SK-N-SH (cell line): ENCODE measurements around the gene ASAP2. TPM values are rescaled to one million over a fixed set of nuclear protein-coding genes. Genes with fewer than 3 reads are reported as not detected.

Experiments used
- CTCF ChIA-PET: fragments of 300-600, 350-600 bp; formaldehyde crosslinking; extraction: SDS; loops from one replicate; lab custom pipeline; 2021; lab: Yijun Ruan, JAX
- POLR2A ChIA-PET: fragments of 350-600 bp; sonication (Branson Sonifier 250); formaldehyde crosslinking; extraction: SDS; loops from one replicate; lab custom pipeline; 2020; ENCODE audit warnings: antibody characterized with exemption, inconsistent platforms; lab: Yijun Ruan, JAX
- DNase-seq: peaks from one replicate; pipeline ENCODE4 v3.0.0; 2012
- H2AFZ ChIP-seq: fragments of 200-600 bp; sonication (generic); 2 replicates; pipeline ENCODE4 v1.8.1; 2016; ENCODE audit warnings: antibody characterized with exemption, mild to moderate bottlenecking, low read depth
- H3F3A ChIP-seq: fragments of 200-600 bp; sonication (generic); replicated peaks from 2 replicates; pipeline ENCODE3; 2016; ENCODE audit warnings: antibody characterized with exemption, mild to moderate bottlenecking; ENCODE audit not compliant: insufficient read depth
- H3K27ac ChIP-seq, 2 experiments: fragments of 200-500 bp in 1 of 2; fragments of 200-600 bp in 1 of 2; sonication (Bioruptor generic) in 1 of 2; sonication (generic), shearing (Covaris generic) in 1 of 2; 2 replicates each; pipeline versions ENCODE4 v1.5.1 to v1.6.1; 2014 to 2016; ENCODE audit warnings: low read depth in 2 of 2, inconsistent platforms in 1 of 2, low read length in 1 of 2, mild to moderate bottlenecking in 1 of 2, mixed read lengths in 1 of 2
- H3K27me3 ChIP-seq: fragments of 200-600 bp; sonication (generic), shearing (Covaris generic); 2 replicates; pipeline ENCODE4 v1.6.1; 2016; ENCODE audit warnings: mixed run types; ENCODE audit not compliant: insufficient read depth
- H3K36me3 ChIP-seq, 2 experiments: fragments of 200-500 bp in 1 of 2; fragments of 200-600 bp in 1 of 2; sonication (Bioruptor generic) in 1 of 2; sonication (generic) in 1 of 2; replicated peaks in 1 of 2; 2 replicates each; pipeline versions ENCODE3 to v1.5.1; 2014 to 2016; ENCODE audit warnings: low read length in 1 of 2, mild to moderate bottlenecking in 1 of 2; ENCODE audit not compliant: insufficient read depth in 2 of 2, control insufficient read depth in 1 of 2
- H3K4me1 ChIP-seq, 2 experiments: fragments of 200-500 bp in 1 of 2; fragments of 200-600 bp in 1 of 2; sonication (Bioruptor generic) in 1 of 2; sonication (generic), shearing (Covaris generic) in 1 of 2; 2 replicates each; pipeline versions ENCODE4 v1.5.1 to v1.6.1; 2014 to 2016; ENCODE audit warnings: low read depth in 1 of 2, low read length in 1 of 2, mixed run types in 1 of 2; ENCODE audit not compliant: insufficient read depth in 2 of 2, control insufficient read depth in 1 of 2
- H3K4me2 ChIP-seq: fragments of 200-600 bp; sonication (generic), shearing (Covaris generic); 2 replicates; pipeline ENCODE4 v1.6.1; 2017; ENCODE audit warnings: mixed run types
- H3K4me3 ChIP-seq, 2 experiments: fragments of 200-500 bp in 1 of 2; fragments of 200-600 bp in 1 of 2; sonication (Bioruptor generic) in 1 of 2; sonication (generic), shearing (Covaris generic) in 1 of 2; 2 replicates each; pipeline versions ENCODE4 v1.5.1 to v1.8.1; 2014 to 2016; ENCODE audit warnings: low read depth in 2 of 2, inconsistent platforms in 1 of 2, low read length in 1 of 2, mild to moderate bottlenecking in 1 of 2, mixed read lengths in 1 of 2, moderate library complexity in 1 of 2
- H3K79me2 ChIP-seq: fragments of 200-600 bp; sonication (generic); 2 replicates; pipeline ENCODE4 v1.8.1; 2017; ENCODE audit warnings: mild to moderate bottlenecking; ENCODE audit not compliant: insufficient read depth
- H3K9ac ChIP-seq: fragments of 200-600 bp; sonication (generic); 2 replicates; pipeline ENCODE4 v1.6.1; 2017; ENCODE audit warnings: mixed run types
- H3K9me2 ChIP-seq: fragments of 200-600 bp; sonication (generic); 2 replicates; pipeline ENCODE4 v1.6.1; 2017; ENCODE audit warnings: mixed run types
- H3K9me3 ChIP-seq: fragments of 200-600 bp; sonication (generic); 2 replicates; pipeline ENCODE4 v1.6.1; 2017; ENCODE audit warnings: mixed run types, mild to moderate bottlenecking, moderate library complexity
- H4K20me1 ChIP-seq: fragments of 200-600 bp; sonication (generic); 2 replicates; pipeline ENCODE4 v1.6.1; 2017; ENCODE audit warnings: mild to moderate bottlenecking, mixed run types; ENCODE audit not compliant: insufficient read depth
- CHD2 ChIP-seq: fragments of 150-350 bp; IDR thresholded peaks from 2 replicates; pipeline ENCODE4 v1.6.1; 2018; ENCODE audit warnings: low read length; ENCODE audit not compliant: partially characterized antibody
- CTCF ChIP-seq: fragments of 200-600 bp; sonication (generic); IDR thresholded peaks from 2 replicates; pipeline ENCODE4 v1.6.1; 2017; ENCODE audit warnings: antibody characterized with exemption, mild to moderate bottlenecking, moderate library complexity
- GABPA ChIP-seq: IDR thresholded peaks from 2 replicates; pipeline ENCODE4 v1.4.0; 2012; ENCODE audit warnings: low read depth, mild to moderate bottlenecking
- GATA2 ChIP-seq: sonication (generic); formaldehyde crosslinking; IDR thresholded peaks from 2 replicates; pipeline ENCODE4 v1.5.0; 2020; ENCODE audit warnings: mild to moderate bottlenecking, missing genetic modification reagents
- JUND ChIP-seq: IDR thresholded peaks from 2 replicates; pipeline ENCODE4 v1.4.0; 2012
- MEF2A ChIP-seq: IDR thresholded peaks from 2 replicates; pipeline ENCODE4 v1.4.0; 2012; ENCODE audit warnings: low read depth, borderline replicate concordance
- MXI1 ChIP-seq: IDR thresholded peaks from 2 replicates; pipeline ENCODE4 v1.6.1; 2012; ENCODE audit warnings: mild to moderate bottlenecking, low read depth, low read length, improper control_type of control experiment
- PBX3 ChIP-seq: IDR thresholded peaks from 2 replicates; pipeline ENCODE4; 2012
- RCOR1 ChIP-seq: fragments of 150-350 bp; IDR thresholded peaks from 2 replicates; pipeline ENCODE4 v1.6.1; 2017; ENCODE audit warnings: antibody characterized with exemption, low read length
- SIN3A ChIP-seq: IDR thresholded peaks from 2 replicates; pipeline ENCODE4 v1.6.1; 2012; ENCODE audit warnings: low read depth, mild to moderate bottlenecking, low read length, moderate library complexity, borderline replicate concordance
- TCF12 ChIP-seq: IDR thresholded peaks from 2 replicates; pipeline ENCODE4 v1.4.0; 2012
- YY1 ChIP-seq: IDR thresholded peaks from 2 replicates; pipeline ENCODE4 v1.4.0; 2012; ENCODE audit warnings: low read depth, mild to moderate bottlenecking
- WGBS: methylation state at CpG from one replicate; pipeline ENCODE4 v1.1.6; 2017; ENCODE audit warnings: low lambda C conversion rate; 5-methylcytosine and 5-hydroxymethylcytosine counted together
- polyA plus RNA-seq, 3 experiments: library from polyadenylated mRNA; depleted of rRNA; stranded (reverse); fragments of >200 nt; gene quantifications; 2 replicates each; pipeline ENCODE4 v1.2.3, GENCODE V29; 2012
- TF ChIP-seq, protein P1 (sequence below): IDR thresholded peaks from 2 replicates; pipeline ENCODE4 v1.4.0; 2012; ENCODE audit warnings: low read depth
- TF ChIP-seq, protein P2 (sequence below): fragments of 150-350 bp; IDR thresholded peaks from 2 replicates; pipeline ENCODE4 v1.6.1; 2016; ENCODE audit warnings: mild to moderate bottlenecking, low read depth, low read length
- TF ChIP-seq, protein P3 (sequence below): fragments of 150-350 bp; IDR thresholded peaks from 2 replicates; pipeline ENCODE4 v1.6.1; 2017; ENCODE audit warnings: antibody characterized with exemption, low read length, low read depth, borderline replicate concordance

Gene ASAP2
- polyA plus RNA-seq, 1 of the 3 experiments (the other 2 are of a cell fraction): 37.9 TPM

- peak overlapping the region; percentile 86 for H2AFZ ChIP-seq
- no peak for TF ChIP-seq GABPA
- TF ChIP-seq, protein P1, sequence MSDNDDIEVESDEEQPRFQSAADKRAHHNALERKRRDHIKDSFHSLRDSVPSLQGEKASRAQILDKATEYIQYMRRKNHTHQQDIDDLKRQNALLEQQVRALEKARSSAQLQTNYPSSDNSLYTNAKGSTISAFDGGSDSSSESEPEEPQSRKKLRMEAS: peak; percentile 62; the same call in 1 of the 2 replicates
- peak; percentile 84 for TF ChIP-seq PBX3
- TF ChIP-seq MXI1: peak; percentile 41
- no peak for TF ChIP-seq MEF2A
- no peak for TF ChIP-seq SIN3A
- TF ChIP-seq CTCF: no peak
- H3K27ac ChIP-seq: peak overlapping the region; percentile 81 to 90; a peak in 3 of 4 replicates
- ChIA-PET POLR2A (interaction anchor here (0.6 to 2.0 kb wide), 8 partner anchors 14 to 1941 kb away, joined by 3 to 11 read pairs (median 4); partner anchors contain the start of genes ADAM17, MBOAT2 and YWHAQ), CTCF (interaction anchor here (0.6 to 2.7 kb wide), 12 partner anchors 11 to 729 kb away, joined by 3 to 21 read pairs (median 3); partner anchors contain the start of gene ASAP2)
- peak overlapping the region; percentile 97 for H3K4me2 ChIP-seq
- H3K79me2 ChIP-seq: peaks cover 94% of the 10 kb centered on the region
- H3K36me3 ChIP-seq: peaks cover 10 to 15% of the 10 kb centered on the region in 2 experiments
- peak; percentile 74 for DNase-seq
- peak overlapping the region; percentile 99 to 100 for H3K4me3 ChIP-seq
- H4K20me1 ChIP-seq: peaks cover 21% of the 10 kb centered on the region
- peaks cover 24 to 33% of the 10 kb centered on the region in 2 experiments; a peak in 3 of 4 replicates for H3K4me1 ChIP-seq
- no peaks in the 10 kb centered on the region for H3K27me3 ChIP-seq
- 3% methylated on average over 38 of the region's 42 CpGs for WGBS
- H3K9me3 ChIP-seq: no peaks in the 10 kb centered on the region
- H3F3A ChIP-seq: no peaks in the 10 kb centered on the region
- H3K9me2 ChIP-seq: no peaks in the 10 kb centered on the region
- peak overlapping the region; percentile 97 for H3K9ac ChIP-seq
These were observed 215.9 kb downstream of the ASAP2 start for GRCh38 chr2:9422321-9423099.

DNA sequence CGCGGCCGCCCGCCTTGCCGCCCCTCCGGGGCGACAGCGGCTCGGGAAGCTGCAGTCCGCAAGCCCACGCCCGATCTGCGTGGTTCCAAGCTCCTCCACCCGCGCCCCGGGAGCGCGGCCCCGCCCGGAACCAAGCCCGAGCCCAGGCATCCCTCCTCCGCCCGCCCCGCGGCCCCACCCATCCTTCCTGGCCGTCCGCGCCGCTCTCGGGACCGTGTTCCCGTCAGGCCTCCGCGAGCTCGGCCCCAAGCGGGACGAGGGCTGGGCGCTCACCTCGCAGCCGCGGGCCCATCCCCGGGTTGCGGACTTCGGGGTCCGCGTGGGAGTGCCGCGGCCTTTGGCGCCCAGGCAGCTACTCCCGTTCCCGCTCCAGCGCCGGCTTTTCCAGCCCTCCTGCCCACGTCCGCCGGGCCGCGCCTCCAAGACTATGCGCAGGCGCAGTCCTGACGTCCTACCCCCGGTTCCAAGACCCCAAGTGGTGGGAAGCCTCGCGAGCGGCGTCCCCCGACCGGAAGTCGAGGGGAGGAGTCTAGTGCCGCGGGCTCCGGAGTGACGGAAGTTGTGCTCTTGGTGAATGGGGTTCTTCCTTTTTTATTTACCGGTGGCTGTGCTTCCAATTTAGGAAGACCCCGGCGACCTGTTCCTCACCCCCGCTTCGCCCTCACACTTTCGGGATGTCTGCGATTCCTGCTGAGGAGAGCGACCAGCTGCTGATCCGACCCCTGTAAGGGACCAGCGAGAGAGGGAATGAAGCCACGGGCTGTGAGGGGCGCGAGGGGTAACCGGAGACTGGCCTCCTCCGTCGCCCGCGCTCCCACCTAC lies 216.7 kb downstream of the ASAP2 start, which contains the start of the genes CPSF3 and ITGB1BP1:
Gene CPSF3 (plus strand): TSS at position 555 of the 822 bp plus-strand sequence. CDS start 120 bp downstream, at position 675.
Gene ITGB1BP1 (minus strand): TSS at position 429 of the 822 bp plus-strand sequence. CDS start 4,831 bp downstream, outside the sequence.
- peak within 1 kb of the TSS; percentile 97 for H3K4me2 ChIP-seq
- ChIA-PET POLR2A (interaction anchor here (0.6 to 2.0 kb wide), 7 partner anchors 14 to 420 kb away, joined by 3 to 11 read pairs (median 4); partner anchors contain the start of genes ADAM17, MBOAT2 and YWHAQ), CTCF (interaction anchor here (0.8 to 2.7 kb wide), 8 partner anchors 12 to 730 kb away, joined by 3 to 21 read pairs (median 4); no protein-coding TSS in a partner anchor)
- H3K9me3 ChIP-seq: no peaks in the 10 kb centered on the region
- peaks cover 3 to 9% of the 10 kb centered on the region in 2 experiments for H3K36me3 ChIP-seq
- peak; percentile 100 for DNase-seq
- H3K27me3 ChIP-seq: no peaks in the 10 kb centered on the region
- H3K79me2 ChIP-seq: peaks cover 87% of the 10 kb centered on the region
- no peaks in the 10 kb centered on the region for H3K9me2 ChIP-seq
- H3F3A ChIP-seq: no peaks in the 10 kb centered on the region
- WGBS: 2% methylated on average over 56 of the region's 91 CpGs
- H3K9ac ChIP-seq: peak within 1 kb of the TSS; percentile 97
- H3K4me1 ChIP-seq: peaks cover 24 to 33% of the 10 kb centered on the region in 2 experiments; a peak in 3 of 4 replicates
- H3K4me3 ChIP-seq: peak within 1 kb of the TSS; percentile 99 to 100
- peak within 1 kb of the TSS; percentile 81 to 91 for H3K27ac ChIP-seq
- peaks cover 21% of the 10 kb centered on the region for H4K20me1 ChIP-seq
- peak within 1 kb of the TSS; percentile 86 for H2AFZ ChIP-seq
- TF ChIP-seq RCOR1: peak; percentile 41; the same call in 1 of the 2 replicates
- TF ChIP-seq TCF12: no peak
- peak; percentile 91 for TF ChIP-seq GABPA
- no peak for TF ChIP-seq GATA2
- TF ChIP-seq, protein P2, sequence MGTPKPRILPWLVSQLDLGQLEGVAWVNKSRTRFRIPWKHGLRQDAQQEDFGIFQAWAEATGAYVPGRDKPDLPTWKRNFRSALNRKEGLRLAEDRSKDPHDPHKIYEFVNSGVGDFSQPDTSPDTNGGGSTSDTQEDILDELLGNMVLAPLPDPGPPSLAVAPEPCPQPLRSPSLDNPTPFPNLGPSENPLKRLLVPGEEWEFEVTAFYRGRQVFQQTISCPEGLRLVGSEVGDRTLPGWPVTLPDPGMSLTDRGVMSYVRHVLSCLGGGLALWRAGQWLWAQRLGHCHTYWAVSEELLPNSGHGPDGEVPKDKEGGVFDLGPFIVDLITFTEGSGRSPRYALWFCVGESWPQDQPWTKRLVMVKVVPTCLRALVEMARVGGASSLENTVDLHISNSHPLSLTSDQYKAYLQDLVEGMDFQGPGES: no peak
- TF ChIP-seq MEF2A: no peak
- TF ChIP-seq YY1: 0 out of 2 replicates have a peak, but pooled peaks have one; percentile 33
- TF ChIP-seq CHD2: peak; percentile 99
- TF ChIP-seq, protein P1: peak; percentile 73
- TF ChIP-seq, protein P3, sequence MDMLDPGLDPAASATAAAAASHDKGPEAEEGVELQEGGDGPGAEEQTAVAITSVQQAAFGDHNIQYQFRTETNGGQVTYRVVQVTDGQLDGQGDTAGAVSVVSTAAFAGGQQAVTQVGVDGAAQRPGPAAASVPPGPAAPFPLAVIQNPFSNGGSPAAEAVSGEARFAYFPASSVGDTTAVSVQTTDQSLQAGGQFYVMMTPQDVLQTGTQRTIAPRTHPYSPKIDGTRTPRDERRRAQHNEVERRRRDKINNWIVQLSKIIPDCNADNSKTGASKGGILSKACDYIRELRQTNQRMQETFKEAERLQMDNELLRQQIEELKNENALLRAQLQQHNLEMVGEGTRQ: no peak
- no peak for TF ChIP-seq JUND
